HFFc6 (cell line): ENCODE measurements around the gene INPP4A. TPM values are rescaled to one million over a fixed set of nuclear protein-coding genes. Genes with fewer than 3 reads are reported as not detected.
"Not testable (repeated sequence)": the region's sequence is repeated elsewhere in the genome, so short reads cannot be mapped to it uniquely, and the experiment has no call there.

Source experiments
- DNase-seq: peaks from one replicate; pipeline ENCODE4 v3.0.0-alpha.2; 2018
- H3K27ac Mint-ChIP-seq: 2 replicates; pipeline ENCODE4 v1.8.0; 2020; ENCODE audit warnings: mild to moderate bottlenecking, mixed read lengths
- H3K27me3 Mint-ChIP-seq: 2 replicates; pipeline ENCODE4 v1.8.0; 2021; ENCODE audit warnings: mild to moderate bottlenecking, moderate library complexity, mixed read lengths; ENCODE audit not compliant: insufficient read depth
- H3K36me3 Mint-ChIP-seq: 2 replicates; pipeline ENCODE4 v1.8.0; 2021; ENCODE audit warnings: low read depth, mixed read lengths
- H3K4me1 Mint-ChIP-seq: 2 replicates; pipeline ENCODE4 v1.8.0; 2020; ENCODE audit warnings: low read depth, mixed read lengths
- H3K4me3 Mint-ChIP-seq: 2 replicates; pipeline ENCODE4 v1.8.0; 2020; ENCODE audit warnings: mild to moderate bottlenecking, moderate library complexity, mixed read lengths
- H3K9me3 Mint-ChIP-seq: 2 replicates; pipeline ENCODE4 v1.8.0; 2020; ENCODE audit warnings: mild to moderate bottlenecking, mixed read lengths
- CTCF ChIP-seq: fragments of 200-600 bp; sonication (generic); IDR thresholded peaks from 2 replicates; pipeline ENCODE4 v1.5.0; 2021; ENCODE audit warnings: antibody characterized with exemption, mild to moderate bottlenecking
- total RNA-seq, 6 experiments: library from RNA; stranded (reverse); fragmentation: NEBNext Ultra II Directional; extraction: Animal tissue kit (Norgen Biotek cat#: 25700); gene quantifications; 2 replicates in 1 of 6; 3 replicates in 5 of 6; pipeline ENCODE4 v1.2.3, GENCODE V29; 2021

The INPP4A gene
- total RNA-seq, 6 experiments from 2014 or later, result 15.8 to 19.4 (median 18.2) TPM

- Mint-ChIP-seq H3K36me3 (peaks cover 6% of the 10 kb centered on the region), H3K4me3 (no peak overlapping the region), H3K4me1 (no peaks in the 10 kb centered on the region; the same call in 1 of the 2 replicates), H3K27ac (no peak overlapping the region), H3K27me3 (no peaks in the 10 kb centered on the region), H3K9me3 (0 out of 2 replicates have a peak, but pooled peaks cover 2% of the 10 kb centered on the region)
- no peak for TF ChIP-seq CTCF
- no peak for DNase-seq
Observed at GRCh38 chr2:98588880-98589431, 144.3 kb downstream of the INPP4A start.

- no peak for TF ChIP-seq CTCF
- Mint-ChIP-seq H3K27me3 (no peaks in the 10 kb centered on the region), H3K36me3 (peaks cover 10% of the 10 kb centered on the region), H3K9me3 (0 out of 2 replicates have a peak, but pooled peaks cover 4% of the 10 kb centered on the region), H3K4me1 (no peaks in the 10 kb centered on the region; the same call in 1 of the 2 replicates), H3K27ac (no peak overlapping the region), H3K4me3 (no peak overlapping the region)
- no peak for DNase-seq
Observed at GRCh38 chr2:98589489-98589888, 144.8 kb downstream of the INPP4A start.

- no peak for TF ChIP-seq CTCF
Observed at GRCh38 chr2:98592565-98592964, 147.9 kb downstream of the INPP4A start.

GRCh38 chr2:98594665-98595064 lies 150.0 kb downstream of the INPP4A start:
- H3K4me3 Mint-ChIP-seq, H3K27me3 Mint-ChIP-seq, DNase-seq, H3K27ac Mint-ChIP-seq, H3K9me3 Mint-ChIP-seq: not testable (repeated sequence)
- Mint-ChIP-seq H3K4me1 (peaks cover 11% of the 10 kb centered on the region), H3K36me3 (peaks cover 27% of the 10 kb centered on the region)

More at GRCh38 chr2:98592565-98592964, 147.9 kb downstream of the INPP4A start:
- peaks cover 27% of the 10 kb centered on the region for H3K36me3 Mint-ChIP-seq
- H3K9me3 Mint-ChIP-seq, result 0 out of 2 replicates have a peak, but pooled peaks cover 4% of the 10 kb centered on the region
- no peaks in the 10 kb centered on the region; the same call in 1 of the 2 replicates for H3K4me1 Mint-ChIP-seq
- H3K4me3 Mint-ChIP-seq, result no peak overlapping the region
- H3K27ac Mint-ChIP-seq, result no peak overlapping the region
- H3K27me3 Mint-ChIP-seq, result no peaks in the 10 kb centered on the region
- DNase-seq, result no peak

GRCh38 chr2:98598781-98599428 lies 154.2 kb downstream of the INPP4A start:
- Mint-ChIP-seq H3K27ac (peak overlapping the region; percentile 13; the same call in 1 of the 2 replicates), H3K36me3 (peaks cover 25% of the 10 kb centered on the region), H3K4me3 (no peak overlapping the region; the same call in 1 of the 2 replicates), H3K4me1 (peaks cover 14% of the 10 kb centered on the region), H3K9me3 (0 out of 2 replicates have a peak, but pooled peaks cover 2% of the 10 kb centered on the region), H3K27me3 (0 out of 2 replicates have a peak, but pooled peaks cover 2% of the 10 kb centered on the region)
- peak; percentile 34 for DNase-seq
- TF ChIP-seq CTCF, result no peak

- Mint-ChIP-seq H3K9me3 (no peaks in the 10 kb centered on the region), H3K4me3 (no peak overlapping the region), H3K27me3 (0 out of 2 replicates have a peak, but pooled peaks cover 2% of the 10 kb centered on the region), H3K27ac (no peak overlapping the region), H3K36me3 (peaks cover 10% of the 10 kb centered on the region), H3K4me1 (peaks cover 26% of the 10 kb centered on the region)
- peak; percentile 80 for TF ChIP-seq CTCF
- peak; percentile 32 for DNase-seq
Observed at GRCh38 chr2:98601532-98602132, 157.0 kb downstream of the INPP4A start.
